H1 (cell line): ENCODE results near the gene SLC35A2. TPM values are rescaled to one million over a fixed set of nuclear protein-coding genes. Genes with fewer than 3 reads are reported as not detected.

Experiments used
- CTCF ChIA-PET: fragments of 300-600 bp; sonication (Branson Sonifier 250); formaldehyde crosslinking; loops from one replicate; lab custom pipeline; 2021; ENCODE audit not compliant: partially characterized antibody; lab: Charles Lee
- POLR2A ChIA-PET: fragments of 300-600 bp; sonication (Branson Sonifier 250); formaldehyde crosslinking; loops from one replicate; lab custom pipeline; 2021; ENCODE audit warnings: inconsistent platforms; ENCODE audit not compliant: partially characterized antibody; lab: Charles Lee
- DNase-seq, 2 experiments: peaks; one replicate each; pipeline versions ENCODE4 v3.0.0 to v3.0.0-alpha.2; 2010 to 2022; ENCODE audit warnings: low spot score in 2 of 2, low read depth in 1 of 2, mixed read lengths in 1 of 2
- FAIRE-seq: peaks from 2 replicates; lab custom pipeline; 2011; peaks lifted over from hg19 to GRCh38; lab: Jason Lieb, UNC
- H2AFZ ChIP-seq: 2 replicates; pipeline ENCODE4 v1.8.1; 2012; ENCODE audit warnings: low read length, inconsistent platforms
- H2AK5ac ChIP-seq: 2 replicates; pipeline ENCODE4 v1.6.1; 2013; ENCODE audit warnings: low read depth, low read length
- H2BK120ac ChIP-seq: replicated peaks from 2 replicates; pipeline ENCODE3; 2013; ENCODE audit warnings: low read depth, low read length, inconsistent platforms
- H2BK12ac ChIP-seq: 2 replicates; pipeline ENCODE4 v1.6.1; 2013; ENCODE audit warnings: low read depth, low read length
- H2BK15ac ChIP-seq: 2 replicates; pipeline ENCODE4 v1.6.1; 2013; ENCODE audit warnings: low read length
- H2BK20ac ChIP-seq: 2 replicates; pipeline ENCODE4 v1.6.1; 2013; ENCODE audit warnings: low read length
- H2BK5ac ChIP-seq: 2 replicates; pipeline ENCODE4 v1.6.1; 2013; ENCODE audit warnings: low read depth, low read length
- H3K14ac ChIP-seq: 2 replicates; pipeline ENCODE4 v1.6.1; 2013; ENCODE audit warnings: inconsistent platforms; ENCODE audit not compliant: insufficient read length
- H3K18ac ChIP-seq: 2 replicates; pipeline ENCODE4 v1.6.1; 2013; ENCODE audit warnings: low read length; ENCODE audit errors: extremely low read depth
- H3K23ac ChIP-seq: 2 replicates; pipeline ENCODE4 v1.6.1; 2013; ENCODE audit warnings: inconsistent platforms; ENCODE audit not compliant: insufficient read length
- H3K23me2 ChIP-seq: 2 replicates; pipeline ENCODE4 v1.6.1; 2013; ENCODE audit warnings: low read depth, low read length
- H3K27ac ChIP-seq: 2 replicates; pipeline ENCODE4 v1.6.1; 2011; ENCODE audit warnings: low read depth, low read length, inconsistent platforms
- H3K27me3 ChIP-seq, 4 experiments: replicated peaks in 1 of 4; 1 replicate in 1 of 4; 2 replicates in 3 of 4; pipeline versions ENCODE4 v1.6.1 to v1.8.1; 2011 to 2013; ENCODE audit warnings: low read length in 3 of 4, mild to moderate bottlenecking in 3 of 4, inconsistent platforms in 2 of 4, mixed read lengths in 2 of 4, moderate library complexity in 1 of 4; ENCODE audit not compliant: control insufficient read depth in 3 of 4, insufficient read depth in 3 of 4; ENCODE audit errors: extremely low read depth in 1 of 4
- H3K36me3 ChIP-seq, 4 experiments: 2 replicates each; pipeline versions ENCODE4 v1.6.1 to v1.8.1; 2011 to 2013; ENCODE audit warnings: mild to moderate bottlenecking in 4 of 4, low read length in 3 of 4, moderate library complexity in 2 of 4, control low read depth in 1 of 4, inconsistent platforms in 1 of 4; ENCODE audit not compliant: insufficient read depth in 4 of 4, control insufficient read depth in 2 of 4
- H3K4ac ChIP-seq: replicated peaks from 2 replicates; pipeline ENCODE3; 2013; ENCODE audit warnings: low read length, low read depth, mixed read lengths, inconsistent platforms; ENCODE audit not compliant: insufficient read length
- H3K4me1 ChIP-seq, 4 experiments: replicated peaks in 1 of 4; 1 replicate in 1 of 4; 2 replicates in 3 of 4; pipeline versions ENCODE4 v1.6.1 to v1.8.1; 2011 to 2013; ENCODE audit warnings: low read length in 3 of 4, inconsistent platforms in 2 of 4, mixed read lengths in 1 of 4; ENCODE audit not compliant: insufficient read depth in 4 of 4, control insufficient read depth in 3 of 4
- H3K4me2 ChIP-seq, 2 experiments: 2 replicates each; pipeline versions ENCODE4 v1.6.1 to v1.8.1; 2011 to 2013; ENCODE audit warnings: low read depth in 2 of 2, low read length in 2 of 2, control low read depth in 1 of 2, inconsistent platforms in 1 of 2, mild to moderate bottlenecking in 1 of 2; ENCODE audit not compliant: insufficient read depth in 1 of 2
- H3K4me3 ChIP-seq, 4 experiments: fragments of 200-600, 300-600 bp in 1 of 4; sonication (generic), shearing (Covaris generic), sonication (Bioruptor Twin) in 1 of 4; 2 replicates each; pipeline versions ENCODE4 v1.5.1 to v1.8.1; 2011 to 2016; ENCODE audit warnings: low read length in 4 of 4, low read depth in 3 of 4, control low read depth in 2 of 4, inconsistent platforms in 2 of 4, mild to moderate bottlenecking in 2 of 4, mixed read lengths in 1 of 4, moderate library complexity in 1 of 4; ENCODE audit not compliant: insufficient read depth in 2 of 4; ENCODE audit errors: extremely low read depth in 1 of 4
- H3K56ac ChIP-seq: replicated peaks from 2 replicates; pipeline ENCODE3; 2013; ENCODE audit warnings: low read depth, mild to moderate bottlenecking, mixed read lengths, low read length, inconsistent platforms; ENCODE audit not compliant: insufficient read length
- H3K79me1 ChIP-seq: 2 replicates; pipeline ENCODE4 v1.6.1; 2013; ENCODE audit warnings: low read depth, low read length, control low read depth
- H3K79me2 ChIP-seq, 2 experiments: 2 replicates each; pipeline versions ENCODE4 v1.6.1 to v1.8.1; 2012 to 2013; ENCODE audit warnings: low read length in 2 of 2, mild to moderate bottlenecking in 2 of 2, inconsistent platforms in 1 of 2; ENCODE audit not compliant: insufficient read depth in 2 of 2, control insufficient read depth in 1 of 2
- H3K9ac ChIP-seq, 4 experiments: replicated peaks in 1 of 4; 1 replicate in 1 of 4; 2 replicates in 3 of 4; pipeline versions ENCODE4 v1.6.1 to v1.8.1; 2011 to 2013; ENCODE audit warnings: low read depth in 3 of 4, low read length in 3 of 4, control low read depth in 2 of 4, mild to moderate bottlenecking in 2 of 4, moderate library complexity in 2 of 4, inconsistent platforms in 1 of 4; ENCODE audit errors: extremely low read depth in 1 of 4
- H3K9me3 ChIP-seq, 2 experiments: 2 replicates each; pipeline versions ENCODE4 v1.6.1 to v1.8.1; 2012 to 2013; ENCODE audit warnings: mild to moderate bottlenecking in 2 of 2, moderate library complexity in 2 of 2, control low read depth in 1 of 2, inconsistent platforms in 1 of 2, low read depth in 1 of 2, low read length in 1 of 2, mixed read lengths in 1 of 2; ENCODE audit not compliant: insufficient read depth in 2 of 2
- H4K20me1 ChIP-seq, 2 experiments: replicated peaks in 1 of 2; 2 replicates each; pipeline versions ENCODE3 to v1.8.1; 2011 to 2013; ENCODE audit warnings: inconsistent platforms in 2 of 2, low read length in 2 of 2, mild to moderate bottlenecking in 1 of 2; ENCODE audit not compliant: insufficient read depth in 2 of 2, control insufficient read depth in 1 of 2
- H4K5ac ChIP-seq: 2 replicates; pipeline ENCODE4 v1.6.1; 2013; ENCODE audit warnings: low read length, low read depth, mixed read lengths, inconsistent platforms; ENCODE audit not compliant: insufficient read length
- H4K8ac ChIP-seq: 2 replicates; pipeline ENCODE4 v1.8.0; 2013; ENCODE audit warnings: mild to moderate bottlenecking, moderate library complexity, low read length, inconsistent platforms; ENCODE audit not compliant: insufficient read depth; ENCODE audit errors: extremely low read depth
- H4K91ac ChIP-seq: replicated peaks from 2 replicates; pipeline ENCODE3; 2013; ENCODE audit warnings: low read length, mixed read lengths, inconsistent platforms; ENCODE audit not compliant: insufficient read length
- BCL11A ChIP-seq, 2 experiments: IDR thresholded peaks; one replicate each; pipeline ENCODE4 v1.6.1; 2011; ENCODE audit warnings: low read depth in 2 of 2, low read length in 2 of 2, mild to moderate bottlenecking in 2 of 2
- WGBS, 2 experiments: shearing (Covaris generic) in 1 of 2; methylation state at CpG; one replicate each; pipeline versions ENCODE4 v1.1.6 to v1.1.7; 2013 to 2015; ENCODE audit warnings: low lambda C conversion rate in 2 of 2, mixed read lengths in 2 of 2, inconsistent platforms in 1 of 2, low coverage in 1 of 2, missing lambda C conversion rate in 1 of 2; ENCODE audit not compliant: insufficient replicate concordance in 2 of 2, insufficient coverage in 1 of 2, insufficient read length in 1 of 2; ENCODE audit errors: extremely low coverage in 1 of 2, missing lambda C conversion rate in 1 of 2; 5-methylcytosine and 5-hydroxymethylcytosine counted together
- polyA plus RNA-seq, 7 experiments: library from polyadenylated mRNA; depleted of rRNA in 3 of 7; stranded (reverse) in 5 of 7; unstranded in 2 of 7; fragments of >200 nt in 5 of 7; fragments of 200-250 nt in 2 of 7; gene quantifications; 1 replicate in 5 of 7; 2 replicates in 1 of 7; 4 replicates in 1 of 7; pipeline versions ENCODE4 v1.2.1 to v1.2.3, GENCODE V29; 2011 to 2013; ENCODE audit warnings: missing spikeins in 2 of 7, mixed read lengths in 2 of 7
- total RNA-seq: library from RNA; stranded (reverse); fragmentation: NEBNext Ultra II Directional; extraction: Animal tissue kit (Norgen Biotek cat#: 25700); gene quantifications from 2 replicates; pipeline ENCODE4 v1.2.1, GENCODE V29; 2021

SLC35A2 gene
- total and polyA plus RNA-seq, 2 of the 8 experiments (the other 6 are each of a cell fraction or from before 2014, with no cell fraction given): 21.4 to 48.3 TPM

DNA sequence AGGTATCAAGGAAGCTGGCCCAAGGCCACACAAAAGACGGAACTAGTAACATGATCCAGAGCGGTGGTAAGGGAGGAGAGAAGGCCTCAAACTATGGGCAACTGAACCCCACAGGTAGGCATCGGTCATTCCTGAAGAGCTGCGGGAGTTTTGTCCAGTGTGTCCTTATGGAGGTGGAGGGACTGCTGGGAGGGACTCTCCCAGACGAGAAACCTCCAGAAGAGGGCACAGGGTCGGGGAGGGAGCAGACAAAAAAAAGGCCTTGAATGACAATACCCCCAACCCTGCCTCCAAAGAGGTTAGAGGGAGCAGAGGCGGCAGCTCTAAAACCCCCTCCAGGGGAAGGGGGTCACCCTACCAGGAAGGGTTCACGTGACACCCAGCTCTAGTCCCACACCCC, 7.3 kb downstream of the SLC35A2 start:
- Histone ChIP-seq H3K4me2 (no peak overlapping the region), H2BK12ac (no peak overlapping the region), H4K91ac (no peak overlapping the region), H3K4ac (no peak overlapping the region), H3K4me1 (peaks cover 0 to 3% (median 0%) of the 10 kb centered on the region in 4 experiments; a peak in 1 of 7 replicates), H3K4me3 (no peak overlapping the region), H4K20me1 (no peaks in the 10 kb centered on the region), H3K79me1 (no peaks in the 10 kb centered on the region), H3K23me2 (no peaks in the 10 kb centered on the region), H2BK20ac (no peak overlapping the region), H4K5ac (no peak overlapping the region), H3K27ac (no peak overlapping the region), H2BK15ac (no peak overlapping the region), H3K79me2 (peaks cover 0 to 6% of the 10 kb centered on the region in 2 experiments; a peak in 1 of 4 replicates), H2BK5ac (no peak overlapping the region), H3K27me3 (no peaks in the 10 kb centered on the region), H4K8ac (no peak overlapping the region), H3K56ac (no peak overlapping the region), H3K36me3 (peaks cover 6 to 33% (median 16%) of the 10 kb centered on the region in 4 experiments; a peak in 6 of 8 replicates), H3K9ac (no peak overlapping the region), H2AK5ac (no peak overlapping the region), H3K14ac (no peak overlapping the region), H2BK120ac (no peak overlapping the region), H2AFZ (no peak overlapping the region), H3K18ac (no peak overlapping the region), H3K23ac (no peak overlapping the region), H3K9me3 (no peaks in the 10 kb centered on the region)
- FAIRE-seq (no peak), DNase-seq (no peak)
- ChIA-PET POLR2A (interaction anchor here (0.6 to 30.9 kb wide), 9 partner anchors 7 to 107 kb away, joined by 3 to 572 read pairs (median 4); partner anchors contain the start of gene SLC35A2), CTCF (interaction anchor here (1.0 to 1.6 kb wide), 2 partner anchors 18 to 33 kb away, joined by 3 to 4 read pairs; no protein-coding TSS in a partner anchor)
- no peak for TF ChIP-seq BCL11A (IDR thresholded peaks at IDR 0.05; ENCODE audit: low read depth in 2 of 2, low read length in 2 of 2)
- 70% methylated on average over 5 of the region's 8 CpGs; no CpG with 5 or more reads in 1 of the 2 experiments for WGBS, 2 experiments
